VCaP (cell line): ENCODE data around the gene STARD10.

ENCODE experiments used
- H3K27ac ChIP-seq: fragments of 450-650 bp; 2 replicates; pipeline ENCODE4 v1.5.1; 2017
- TF ChIP-seq, protein P1 (sequence below): fragments of 450-650 bp; conservative IDR thresholded peaks from 2 replicates; pipeline ENCODE4 v1.5.1; 2017; ENCODE audit warnings: mild to moderate bottlenecking, moderate library complexity

STARD10 gene

DNA sequence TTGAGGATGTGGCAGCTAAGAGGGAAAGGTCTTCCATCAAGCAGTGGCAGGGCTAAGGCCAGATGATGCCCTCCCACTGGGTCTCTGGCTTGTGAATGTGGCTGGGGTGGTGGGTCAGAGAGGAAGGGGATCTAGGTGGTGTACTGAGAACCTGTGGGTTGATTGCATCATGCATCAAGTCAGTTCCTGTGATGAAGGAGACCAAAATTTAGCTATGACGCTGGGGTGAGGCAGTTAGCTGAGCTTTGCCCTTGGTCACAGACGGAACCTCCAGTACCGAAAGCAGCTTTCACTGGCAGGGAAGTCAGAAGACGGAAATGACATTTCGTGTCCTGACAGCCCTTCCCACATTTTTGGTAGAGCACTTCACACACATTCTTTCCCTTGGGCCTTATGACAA lies 41.1 kb upstream of the STARD10 start:
- no peak overlapping the region for H3K27ac ChIP-seq
- TF ChIP-seq, protein P1, sequence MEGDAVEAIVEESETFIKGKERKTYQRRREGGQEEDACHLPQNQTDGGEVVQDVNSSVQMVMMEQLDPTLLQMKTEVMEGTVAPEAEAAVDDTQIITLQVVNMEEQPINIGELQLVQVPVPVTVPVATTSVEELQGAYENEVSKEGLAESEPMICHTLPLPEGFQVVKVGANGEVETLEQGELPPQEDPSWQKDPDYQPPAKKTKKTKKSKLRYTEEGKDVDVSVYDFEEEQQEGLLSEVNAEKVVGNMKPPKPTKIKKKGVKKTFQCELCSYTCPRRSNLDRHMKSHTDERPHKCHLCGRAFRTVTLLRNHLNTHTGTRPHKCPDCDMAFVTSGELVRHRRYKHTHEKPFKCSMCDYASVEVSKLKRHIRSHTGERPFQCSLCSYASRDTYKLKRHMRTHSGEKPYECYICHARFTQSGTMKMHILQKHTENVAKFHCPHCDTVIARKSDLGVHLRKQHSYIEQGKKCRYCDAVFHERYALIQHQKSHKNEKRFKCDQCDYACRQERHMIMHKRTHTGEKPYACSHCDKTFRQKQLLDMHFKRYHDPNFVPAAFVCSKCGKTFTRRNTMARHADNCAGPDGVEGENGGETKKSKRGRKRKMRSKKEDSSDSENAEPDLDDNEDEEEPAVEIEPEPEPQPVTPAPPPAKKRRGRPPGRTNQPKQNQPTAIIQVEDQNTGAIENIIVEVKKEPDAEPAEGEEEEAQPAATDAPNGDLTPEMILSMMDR: no peak

DNA sequence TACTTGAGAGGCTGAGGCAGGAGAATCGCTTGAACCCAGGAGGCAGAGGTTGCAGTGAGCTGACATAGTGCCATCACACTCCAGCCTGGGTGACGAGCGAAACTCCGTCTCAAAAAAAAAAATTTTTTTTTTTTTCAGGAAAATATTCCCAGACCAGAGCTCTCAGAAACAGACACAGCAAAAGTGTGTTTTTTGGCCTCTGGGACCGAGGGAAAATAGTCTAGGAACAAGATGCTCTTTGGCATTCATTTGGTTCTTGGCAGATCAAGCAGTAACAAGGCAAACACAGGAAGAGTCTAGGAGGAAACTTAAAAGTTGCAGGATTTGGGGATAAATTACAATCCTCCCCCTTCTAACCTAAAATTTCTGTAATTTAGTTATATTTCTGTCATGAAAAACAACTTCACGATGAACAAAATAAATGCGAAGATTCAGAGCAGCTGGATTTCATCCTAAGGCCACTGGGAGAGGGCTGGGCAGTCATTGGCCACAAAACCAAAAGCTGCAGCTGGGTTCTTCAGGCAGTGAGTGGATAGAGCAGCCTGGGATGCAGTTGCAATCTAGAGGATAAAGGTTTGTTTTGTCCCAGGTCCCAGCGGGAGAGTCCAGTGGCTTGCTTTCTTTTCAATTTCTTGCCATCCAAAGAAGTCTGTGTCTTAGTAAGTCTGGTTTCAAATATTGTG lies 40.1 kb upstream of the STARD10 start:
- no peak overlapping the region for H3K27ac ChIP-seq
- TF ChIP-seq, protein P1: no peak

DNA sequence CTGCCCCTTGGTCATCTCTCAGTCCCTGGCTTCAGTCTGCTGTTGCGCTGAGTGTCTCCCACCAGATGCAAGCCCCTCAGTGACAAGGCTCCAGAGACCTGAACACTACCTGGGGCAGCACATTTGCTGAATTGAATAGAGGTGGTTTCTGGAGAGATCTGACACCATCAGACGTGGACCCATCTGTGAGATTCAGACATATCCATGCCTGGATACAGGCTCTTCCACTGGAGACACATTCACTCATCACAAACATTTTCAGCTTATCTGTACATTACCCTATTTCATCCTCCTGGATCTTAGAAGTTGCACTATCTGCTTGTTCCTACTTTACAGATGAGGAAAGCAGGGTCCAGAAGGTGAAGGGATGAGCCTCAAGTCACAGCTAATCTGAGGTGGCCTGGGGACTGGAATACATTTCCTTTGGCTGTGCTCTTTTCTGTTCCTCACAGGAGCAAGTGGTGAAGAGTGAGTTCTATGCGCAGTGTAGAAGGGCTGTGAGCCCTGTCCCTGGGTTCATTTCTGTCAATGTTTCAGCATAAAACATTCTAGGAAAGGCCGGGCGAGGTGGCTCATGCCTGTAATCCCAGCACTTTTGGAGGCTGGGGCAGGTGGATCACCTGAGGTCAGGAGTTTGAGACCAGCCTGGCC lies 39.4 kb upstream of the STARD10 start:
- TF ChIP-seq, protein P1: no peak
- H3K27ac ChIP-seq: no peak overlapping the region

DNA sequence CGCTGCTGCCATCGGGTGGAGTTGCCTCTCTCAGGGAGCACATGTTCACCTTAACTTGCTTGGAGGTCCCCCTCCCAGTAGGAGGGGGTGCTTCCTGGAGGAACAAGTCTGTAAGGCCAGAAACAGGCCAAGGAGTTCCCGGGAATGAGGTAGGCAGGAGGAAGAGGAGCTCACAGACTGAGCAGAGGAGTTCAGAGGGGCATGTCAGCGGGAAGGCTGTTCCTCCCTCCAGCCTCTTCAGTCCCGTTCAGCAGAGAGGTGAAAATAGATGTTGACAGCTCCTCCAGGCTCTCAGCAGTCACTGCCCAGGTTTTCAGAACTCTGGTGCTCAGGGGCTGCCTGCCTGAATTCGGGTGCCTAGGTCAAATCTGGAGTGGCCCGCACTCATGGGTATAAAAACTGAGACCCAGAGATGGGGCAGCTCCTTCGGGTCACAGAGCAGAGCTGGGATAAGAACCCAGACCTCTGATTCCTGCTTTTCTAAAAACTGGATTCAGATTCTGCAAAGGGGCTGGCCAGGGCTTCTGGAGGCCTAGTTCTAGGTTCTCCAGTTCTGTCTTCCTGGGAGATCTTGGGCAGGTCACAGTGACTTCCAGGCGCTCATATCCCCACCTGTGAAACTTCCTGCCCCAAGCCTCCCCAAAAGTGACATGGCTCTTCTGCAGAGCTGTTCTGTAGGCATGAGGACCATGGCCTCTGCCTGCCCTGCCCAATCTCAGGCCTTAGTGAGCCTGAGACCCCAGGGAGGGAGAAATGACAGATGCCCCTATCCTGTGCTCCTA lies 38.6 kb upstream of the STARD10 start:
- H3K27ac ChIP-seq: no peak overlapping the region
- TF ChIP-seq, protein P1: no peak

DNA sequence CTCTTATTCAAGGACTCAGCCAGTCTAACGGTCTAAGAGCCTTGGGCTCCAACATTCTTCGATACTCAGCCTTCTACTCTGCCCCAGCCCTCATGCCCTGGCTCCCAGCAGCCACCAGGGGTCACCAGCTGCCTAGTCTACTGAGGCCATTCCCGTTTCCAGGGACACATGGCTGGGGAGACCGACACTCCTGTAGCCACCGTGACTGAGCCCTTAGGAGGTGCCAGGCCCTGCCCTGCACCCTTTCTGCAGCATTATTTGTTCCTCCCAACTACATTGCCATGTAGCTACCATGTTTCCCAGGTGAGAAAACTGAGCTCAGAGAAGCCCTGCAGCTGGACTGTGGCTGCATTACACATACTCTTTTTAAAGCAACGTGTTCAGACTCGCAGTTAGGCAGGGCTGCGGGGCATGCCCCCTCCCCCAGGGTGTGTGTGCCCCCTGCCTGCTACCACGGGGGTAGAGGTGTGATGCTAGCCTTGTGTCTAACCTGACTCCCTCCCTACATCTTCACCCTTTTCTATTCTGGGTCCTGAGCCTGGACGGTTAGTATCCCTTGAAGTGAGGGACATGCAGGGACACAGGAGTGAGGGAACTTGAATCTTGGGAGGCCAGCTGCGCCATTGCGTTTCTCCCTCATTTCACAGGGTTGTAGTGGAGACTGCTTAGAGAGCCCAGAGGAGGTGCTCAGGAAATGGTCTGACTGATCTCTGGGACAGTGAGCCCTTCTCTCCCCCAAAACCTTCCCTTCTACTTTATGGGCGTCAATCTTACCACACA lies 37.9 kb upstream of the STARD10 start:
- TF ChIP-seq, protein P1: peak; percentile 98
- peak overlapping the region; percentile 16; the same call in 1 of the 2 replicates for H3K27ac ChIP-seq

DNA sequence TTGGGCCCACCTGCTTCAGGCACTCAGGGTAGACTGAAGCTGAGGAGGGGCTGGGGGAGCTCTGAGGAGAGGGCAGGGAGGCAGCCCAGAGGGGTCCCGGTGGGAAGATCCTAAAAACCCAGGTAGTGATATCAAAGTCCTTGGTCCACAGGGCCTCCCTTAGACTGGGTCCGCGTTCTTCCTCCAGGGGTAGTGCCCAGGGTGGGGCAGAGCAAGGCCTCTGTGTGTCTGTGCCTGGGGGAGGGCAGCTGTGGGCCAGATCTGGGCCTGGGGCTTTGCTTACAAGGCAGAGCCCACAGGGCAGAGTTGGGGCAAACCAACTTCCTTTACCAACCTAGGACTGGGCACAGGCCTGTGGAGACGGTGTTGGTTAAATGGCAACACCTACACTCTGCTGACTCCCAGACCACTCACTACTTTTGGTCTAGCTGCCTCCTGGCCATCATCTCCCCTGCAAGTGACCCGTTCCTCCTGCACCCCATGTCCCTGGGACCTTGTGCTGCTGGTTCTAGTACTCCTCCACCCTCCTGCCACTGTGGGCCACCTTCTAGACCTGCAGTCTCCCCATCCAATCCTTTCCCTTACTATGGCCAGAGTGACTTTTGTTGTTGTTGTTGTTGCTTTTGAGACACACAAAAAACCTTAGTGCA lies 36.2 kb upstream of the STARD10 start:
- no peak overlapping the region for H3K27ac ChIP-seq
- TF ChIP-seq, protein P1: no peak
